ENCODE measurements around the gene AMZ2.

The AMZ2 gene

GRCh38 chr17:68293490-68294195 lies 45.8 kb downstream of the AMZ2 start:
- no peak for DNase-seq

GRCh38 chr17:68294196-68294555 lies 46.3 kb downstream of the AMZ2 start:
- DNase-seq: no peak

GRCh38 chr17:68294617-68295016 lies 46.8 kb downstream of the AMZ2 start:
- no peak for DNase-seq

DNA sequence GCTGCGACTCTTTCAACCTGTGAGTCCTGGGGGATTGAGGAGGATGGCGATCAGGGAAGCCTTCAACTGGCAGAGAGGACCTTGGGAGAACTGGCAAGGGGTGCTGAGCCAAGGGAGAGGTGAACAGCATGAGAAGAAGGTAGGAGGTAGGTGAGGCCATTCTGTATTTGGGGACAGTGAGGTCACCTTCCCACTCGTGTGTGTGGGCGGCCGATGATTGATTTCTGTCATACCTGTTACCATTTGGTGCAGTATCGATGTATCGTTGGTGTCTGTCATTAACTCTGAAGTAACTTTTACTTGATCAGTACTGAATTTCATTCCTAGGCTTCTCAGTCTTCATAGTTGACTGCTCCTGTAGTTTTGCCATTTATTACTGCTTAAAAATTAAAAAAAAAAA lies 47.2 kb downstream of the AMZ2 start:
- no peak for DNase-seq

GRCh38 chr17:68296217-68297191 lies 48.7 kb downstream of the AMZ2 start:
- DNase-seq: peak; percentile 86

- DNase-seq: peak; percentile 82
Observed at GRCh38 chr17:68297195-68297594, 49.4 kb downstream of the AMZ2 start.

DNA sequence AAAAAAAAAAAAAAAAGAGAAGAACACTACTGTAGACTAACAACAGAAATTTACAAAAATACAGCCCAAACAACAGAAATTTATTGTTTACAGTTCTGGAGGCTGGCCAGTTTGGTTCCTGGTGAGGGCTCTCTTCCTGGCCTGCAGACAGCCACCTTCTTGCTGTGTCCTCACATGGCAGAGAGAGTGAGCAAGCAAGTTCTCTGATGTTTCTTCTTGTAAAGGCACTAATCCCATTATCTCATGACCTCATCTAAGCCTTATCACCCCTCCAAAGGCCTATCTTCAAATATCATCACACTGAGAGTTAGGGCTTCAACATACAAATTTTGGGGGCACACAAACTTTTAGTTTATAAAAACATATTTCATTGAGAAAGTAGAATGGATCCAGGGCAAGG lies 50.8 kb downstream of the AMZ2 start:
- no peak for DNase-seq

DNA sequence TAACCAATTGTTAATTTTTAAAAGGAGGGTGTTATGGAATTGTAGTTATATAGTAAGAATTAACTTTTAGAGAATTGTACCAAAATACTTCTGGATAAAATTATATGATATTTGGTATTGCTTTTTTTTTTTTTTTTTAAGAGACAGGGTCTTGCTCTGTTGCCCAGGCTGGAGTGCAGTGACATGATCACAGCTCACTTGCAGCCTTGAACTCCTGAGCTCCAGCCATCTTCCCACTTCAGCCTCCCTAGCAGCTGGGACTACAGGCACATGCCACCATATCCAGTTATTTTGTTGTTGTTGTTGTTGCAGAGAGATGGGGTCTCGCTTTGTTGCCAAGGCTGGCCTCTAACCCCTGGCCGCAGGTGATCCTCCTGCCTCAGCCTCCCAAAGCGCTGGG lies 52.0 kb downstream of the AMZ2 start:
- no peak for DNase-seq

DNA sequence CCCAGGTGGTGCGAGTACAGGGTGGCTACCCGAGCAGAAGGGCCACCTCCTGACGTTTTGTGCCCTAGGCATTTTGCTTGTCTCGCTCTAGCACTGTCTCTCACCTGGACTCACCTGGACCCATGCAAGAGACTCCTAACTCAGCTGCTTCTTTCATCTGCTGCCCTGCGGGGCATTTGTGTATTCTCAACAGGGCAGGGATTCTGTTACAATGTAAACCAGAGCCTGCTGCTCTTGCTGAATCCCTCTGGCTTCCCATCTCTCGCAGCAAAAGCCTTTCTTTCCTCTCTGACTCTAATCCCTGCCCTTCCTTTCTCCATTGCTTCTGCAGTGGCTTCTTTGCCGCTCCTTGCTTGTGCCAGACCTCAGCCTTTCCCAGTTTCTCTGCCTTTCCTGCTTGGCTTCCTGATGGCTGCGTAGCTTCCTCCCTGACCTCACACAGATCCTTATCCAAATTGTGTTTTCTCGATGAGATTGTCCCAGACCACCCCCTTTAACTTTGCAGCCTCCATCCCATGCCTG lies 53.7 kb downstream of the AMZ2 start:
- no peak for DNase-seq

- DNase-seq: no peak
Observed at GRCh38 chr17:68302066-68302564, 54.3 kb downstream of the AMZ2 start.

- DNase-seq: no peak
Observed at GRCh38 chr17:68302666-68303065, 54.8 kb downstream of the AMZ2 start.

DNA sequence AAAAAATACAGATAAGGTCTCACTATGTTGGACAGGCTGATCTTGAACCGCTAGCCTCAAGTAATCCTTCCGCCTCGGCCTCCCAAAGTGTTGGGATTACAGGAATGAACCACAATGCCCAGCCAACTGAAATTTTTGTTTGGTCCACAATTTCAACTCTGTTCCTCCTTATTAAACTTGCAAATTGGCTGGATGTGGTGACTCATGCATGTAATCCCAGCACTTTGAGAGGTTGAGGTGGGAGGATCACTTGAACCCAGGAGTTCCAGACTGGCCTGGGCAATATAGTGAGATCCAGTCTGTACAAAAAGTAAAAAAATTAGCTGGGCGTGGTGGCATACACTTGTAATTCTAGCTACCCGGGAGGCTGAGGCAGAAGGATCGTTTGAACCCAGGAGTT lies 56.9 kb downstream of the AMZ2 start:
- DNase-seq: no peak

- peak; percentile 43 for DNase-seq
Observed at GRCh38 chr17:68305142-68305541, 57.3 kb downstream of the AMZ2 start.

Data from MV-4-11 (cell line).